Measurements from ENCODE around the gene GATAD2A.

GRCh38 chr19:19433666-19434213 lies 28.3 kb downstream of the GATAD2A start:
- TF ChIP-seq POLR2AphosphoS5 (IDR thresholded peaks at IDR 0.05; ENCODE audit: low read depth, low read length) (no peak), POLR2A (IDR thresholded peaks at IDR 0.05; ENCODE audit: low read depth, low read length) (no peak), TAF1 (IDR thresholded peaks at IDR 0.05; ENCODE audit: borderline replicate concordance, low read depth, low read length) (no peak)
